HepG2 (cell line): ENCODE measurements around the gene RFTN1.

Experiments used
- POLR2AphosphoS5 ChIP-seq: IDR thresholded peaks from 2 replicates; pipeline ENCODE4 v1.6.1; 2012; ENCODE audit warnings: low read depth, low read length
- PTBP1 ChIP-seq: fragments of 200-400 bp; formaldehyde crosslinking; IDR thresholded peaks from 2 replicates; pipeline ENCODE4 v1.6.1; 2018; ENCODE audit warnings: low read length, low read depth; ENCODE audit not compliant: poor library complexity, severe bottlenecking

DNA sequence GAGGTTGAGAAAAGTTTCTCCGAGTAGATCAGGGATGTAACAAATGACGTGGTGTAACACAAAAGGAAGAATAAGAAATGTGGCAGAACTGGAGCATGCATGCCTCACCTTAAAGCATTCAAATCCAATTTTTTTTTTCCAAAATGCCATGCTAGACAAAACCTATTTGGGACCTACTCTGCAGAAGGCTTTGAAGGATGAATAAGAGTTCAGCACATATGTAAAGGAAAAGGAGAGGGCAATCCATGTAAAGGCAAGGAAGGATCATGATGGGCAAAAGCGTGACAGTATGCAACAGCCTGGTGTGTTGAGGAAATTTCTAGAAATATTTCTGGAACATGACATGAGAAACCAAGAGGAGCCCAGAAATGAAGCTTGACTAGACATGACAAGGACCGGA, 132.1 kb downstream of the RFTN1 start:
- TF ChIP-seq PTBP1 (no peak), POLR2AphosphoS5 (no peak)
